SK-N-SH treated with all-trans-retinoic acid at 6 μM for 48 hours (cell line): ENCODE results near the gene ZFAND3.

Experiments
- ATAC-seq: fragments of 200-7000 bp; cut with Tn5 transposase; 3 replicates; pipeline ENCODE4 v1.9.1; 2020; ENCODE audit warnings: mild to moderate bottlenecking, moderate library complexity
- ARNTL ChIP-seq: fragments of 450-650 bp; formaldehyde crosslinking; IDR thresholded peaks from 2 replicates; pipeline ENCODE4 v1.5.0; 2020; ENCODE audit warnings: low read depth, mild to moderate bottlenecking, moderate library complexity, borderline replicate concordance
- BACH2 ChIP-seq: fragments of 250-450 bp; sonication (Bioruptor Pico); IDR thresholded peaks from 2 replicates; pipeline ENCODE4 v1.9.0; 2021; ENCODE audit warnings: mild to moderate bottlenecking, borderline replicate concordance
- CREB5 ChIP-seq: fragments of 250-450 bp; sonication (Bioruptor Pico); IDR thresholded peaks from 2 replicates; pipeline ENCODE4 v1.5.1; 2020; ENCODE audit warnings: low read depth, mild to moderate bottlenecking, moderate library complexity
- CSDC2 ChIP-seq: fragments of 250-450 bp; sonication (Bioruptor Pico); IDR thresholded peaks from 2 replicates; pipeline ENCODE4 v1.5.0; 2020; ENCODE audit warnings: mild to moderate bottlenecking, moderate library complexity
- CSRNP3 ChIP-seq: fragments of 250-450 bp; sonication (Bioruptor Pico); IDR thresholded peaks from 2 replicates; pipeline ENCODE4 v1.5.1; 2021; ENCODE audit warnings: mild to moderate bottlenecking, moderate library complexity
- ESRRG ChIP-seq: fragments of 250-450 bp; sonication (Bioruptor Pico); IDR thresholded peaks from 2 replicates; pipeline ENCODE4 v1.6.1; 2021; ENCODE audit warnings: mild to moderate bottlenecking
- GLIS3 ChIP-seq: fragments of 250-450 bp; sonication (Bioruptor Pico); IDR thresholded peaks from 2 replicates; pipeline ENCODE4 v1.5.0; 2020; ENCODE audit warnings: mild to moderate bottlenecking, moderate library complexity
- ISL1 ChIP-seq: fragments of 250-450 bp; sonication (Bioruptor Pico); IDR thresholded peaks from 2 replicates; pipeline ENCODE4 v2.1.2; 2022; ENCODE audit warnings: mild to moderate bottlenecking, moderate library complexity
- OSR1 ChIP-seq: fragments of 250-450 bp; sonication (Bioruptor Pico); IDR thresholded peaks from 2 replicates; pipeline ENCODE4 v1.8.0; 2022; ENCODE audit warnings: moderate library complexity, mild to moderate bottlenecking, inconsistent platforms
- PPARA ChIP-seq: fragments of 250-450 bp; sonication (Bioruptor Pico); IDR thresholded peaks from 2 replicates; pipeline ENCODE4 v1.5.0; 2020; ENCODE audit warnings: mild to moderate bottlenecking, borderline replicate concordance
- RARB ChIP-seq: fragments of 250-450 bp; sonication (Bioruptor Pico); IDR thresholded peaks from 2 replicates; pipeline ENCODE4 v1.8.0; 2021; ENCODE audit warnings: mild to moderate bottlenecking, moderate library complexity
- SNAI2 ChIP-seq: fragments of 250-450 bp; sonication (Bioruptor Pico); IDR thresholded peaks from 2 replicates; pipeline ENCODE4 v1.5.0; 2020; ENCODE audit warnings: mild to moderate bottlenecking, moderate library complexity
- TCF4 ChIP-seq: fragments of 250-450 bp; sonication (Bioruptor Pico); IDR thresholded peaks from 2 replicates; pipeline ENCODE4 v1.8.0; 2021; ENCODE audit warnings: mild to moderate bottlenecking, moderate library complexity, borderline replicate concordance
- TOX ChIP-seq: fragments of 250-450 bp; sonication (Bioruptor Pico); IDR thresholded peaks from 2 replicates; pipeline ENCODE4 v1.8.0; 2021; ENCODE audit warnings: mild to moderate bottlenecking, moderate library complexity, borderline replicate concordance
- TSHZ2 ChIP-seq: fragments of 250-450 bp; sonication (Bioruptor Pico); IDR thresholded peaks from 2 replicates; pipeline ENCODE4 v1.5.0; 2020; ENCODE audit warnings: mild to moderate bottlenecking, moderate library complexity
- ZC3H10 ChIP-seq: fragments of 250-450 bp; sonication (Bioruptor Pico); IDR thresholded peaks from 2 replicates; pipeline ENCODE4 v1.5.1; 2021; ENCODE audit warnings: mild to moderate bottlenecking, moderate library complexity
- ZFP3 ChIP-seq: fragments of 250-450 bp; sonication (Bioruptor Pico); IDR thresholded peaks from 2 replicates; pipeline ENCODE4 v1.5.0; 2020; ENCODE audit warnings: mild to moderate bottlenecking, moderate library complexity
- ZFP30 ChIP-seq: fragments of 450-650 bp; formaldehyde crosslinking; IDR thresholded peaks from 2 replicates; pipeline ENCODE4 v1.5.0; 2022; ENCODE audit warnings: mild to moderate bottlenecking, moderate library complexity
- ZNF565 ChIP-seq: fragments of 450-650 bp; formaldehyde crosslinking; conservative IDR thresholded peaks from 2 replicates; pipeline ENCODE4 v1.5.0; 2020; ENCODE audit warnings: low read depth, mild to moderate bottlenecking, moderate library complexity
- ZNF70 ChIP-seq: fragments of 450-650 bp; formaldehyde crosslinking; IDR thresholded peaks from 2 replicates; pipeline ENCODE4 v1.5.0; 2020; ENCODE audit warnings: mild to moderate bottlenecking, moderate library complexity
- TF ChIP-seq, protein P1 (sequence below): fragments of 250-450 bp; sonication (Bioruptor Pico); IDR thresholded peaks from 2 replicates; pipeline ENCODE4 v1.8.0; 2020; ENCODE audit warnings: mild to moderate bottlenecking, moderate library complexity, borderline replicate concordance
- TF ChIP-seq, protein P2 (sequence below): fragments of 250-450 bp; sonication (Bioruptor Pico); IDR thresholded peaks from 2 replicates; pipeline ENCODE4 v1.8.0; 2021; ENCODE audit warnings: low read depth, mild to moderate bottlenecking, moderate library complexity, borderline replicate concordance

Gene ZFAND3

GRCh38 chr6:38138374-38138773 lies 318.8 kb downstream of the ZFAND3 start:
- ATAC-seq, result no peak
- no peak for TF ChIP-seq ESRRG (CRISPR knock-in tag)
- no peak for TF ChIP-seq TCF4
- no peak for TF ChIP-seq ISL1
- no peak for TF ChIP-seq CREB5 (CRISPR knock-in tag)
- TF ChIP-seq TSHZ2 (CRISPR knock-in tag), result no peak
- TF ChIP-seq BACH2 (CRISPR knock-in tag), result no peak
- TF ChIP-seq GLIS3 (CRISPR knock-in tag), result no peak
- TF ChIP-seq OSR1, result no peak
- TF ChIP-seq TOX, result no peak
- no peak for TF ChIP-seq CSDC2 (CRISPR knock-in tag)
- TF ChIP-seq ZFP3 (CRISPR knock-in tag), result no peak
- TF ChIP-seq, all 23 proteins: peak for 0

GRCh38 chr6:38141085-38141484 lies 321.6 kb downstream of the ZFAND3 start:
- ATAC-seq, result no peak
- no peak for TF ChIP-seq RARB (CRISPR knock-in tag)
- TF ChIP-seq, protein P1, sequence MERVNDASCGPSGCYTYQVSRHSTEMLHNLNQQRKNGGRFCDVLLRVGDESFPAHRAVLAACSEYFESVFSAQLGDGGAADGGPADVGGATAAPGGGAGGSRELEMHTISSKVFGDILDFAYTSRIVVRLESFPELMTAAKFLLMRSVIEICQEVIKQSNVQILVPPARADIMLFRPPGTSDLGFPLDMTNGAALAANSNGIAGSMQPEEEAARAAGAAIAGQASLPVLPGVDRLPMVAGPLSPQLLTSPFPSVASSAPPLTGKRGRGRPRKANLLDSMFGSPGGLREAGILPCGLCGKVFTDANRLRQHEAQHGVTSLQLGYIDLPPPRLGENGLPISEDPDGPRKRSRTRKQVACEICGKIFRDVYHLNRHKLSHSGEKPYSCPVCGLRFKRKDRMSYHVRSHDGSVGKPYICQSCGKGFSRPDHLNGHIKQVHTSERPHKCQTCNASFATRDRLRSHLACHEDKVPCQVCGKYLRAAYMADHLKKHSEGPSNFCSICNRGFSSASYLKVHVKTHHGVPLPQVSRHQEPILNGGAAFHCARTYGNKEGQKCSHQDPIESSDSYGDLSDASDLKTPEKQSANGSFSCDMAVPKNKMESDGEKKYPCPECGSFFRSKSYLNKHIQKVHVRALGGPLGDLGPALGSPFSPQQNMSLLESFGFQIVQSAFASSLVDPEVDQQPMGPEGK (CRISPR knock-in tag), result no peak
- no peak for TF ChIP-seq ZFP30
- no peak for TF ChIP-seq CSDC2 (CRISPR knock-in tag)
- TF ChIP-seq ARNTL (CRISPR knock-in tag), result no peak
- TF ChIP-seq ISL1, result no peak
- TF ChIP-seq ZC3H10, result no peak
- TF ChIP-seq GLIS3 (CRISPR knock-in tag), result no peak
- TF ChIP-seq, all 23 proteins: peak for 0

DNA sequence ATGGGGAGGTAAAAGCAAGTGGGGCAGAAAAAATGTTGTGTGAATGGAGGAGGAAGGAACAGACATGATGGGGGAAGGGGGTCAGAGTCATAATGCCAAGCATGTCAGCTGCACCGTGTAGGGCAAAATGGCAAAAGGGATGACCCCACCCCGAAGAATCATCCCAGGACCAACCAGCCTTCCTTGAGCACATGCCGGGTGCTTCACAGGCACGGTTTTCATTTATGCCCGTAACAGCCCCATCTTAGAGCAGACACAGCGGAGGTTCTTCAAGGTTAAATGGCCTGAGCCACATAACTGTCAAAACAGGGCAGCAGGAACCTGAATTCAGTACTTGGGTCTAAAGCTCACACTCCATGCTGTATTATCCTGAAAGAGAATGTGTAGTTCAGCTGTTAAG lies 322.2 kb downstream of the ZFAND3 start:
- no peak for TF ChIP-seq TCF4
- TF ChIP-seq, protein P2, sequence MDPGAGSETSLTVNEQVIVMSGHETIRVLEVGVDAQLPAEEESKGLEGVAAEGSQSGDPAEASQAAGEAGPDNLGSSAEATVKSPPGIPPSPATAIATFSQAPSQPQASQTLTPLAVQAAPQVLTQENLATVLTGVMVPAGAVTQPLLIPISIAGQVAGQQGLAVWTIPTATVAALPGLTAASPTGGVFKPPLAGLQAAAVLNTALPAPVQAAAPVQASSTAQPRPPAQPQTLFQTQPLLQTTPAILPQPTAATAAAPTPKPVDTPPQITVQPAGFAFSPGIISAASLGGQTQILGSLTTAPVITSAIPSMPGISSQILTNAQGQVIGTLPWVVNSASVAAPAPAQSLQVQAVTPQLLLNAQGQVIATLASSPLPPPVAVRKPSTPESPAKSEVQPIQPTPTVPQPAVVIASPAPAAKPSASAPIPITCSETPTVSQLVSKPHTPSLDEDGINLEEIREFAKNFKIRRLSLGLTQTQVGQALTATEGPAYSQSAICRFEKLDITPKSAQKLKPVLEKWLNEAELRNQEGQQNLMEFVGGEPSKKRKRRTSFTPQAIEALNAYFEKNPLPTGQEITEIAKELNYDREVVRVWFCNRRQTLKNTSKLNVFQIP (CRISPR knock-in tag), result no peak
- TF ChIP-seq OSR1, result no peak
- TF ChIP-seq ZC3H10, result no peak
- TF ChIP-seq SNAI2, result no peak
- TF ChIP-seq TSHZ2 (CRISPR knock-in tag), result no peak
- no peak for TF ChIP-seq CSRNP3 (CRISPR knock-in tag)
- TF ChIP-seq PPARA (CRISPR knock-in tag), result no peak
- TF ChIP-seq ZFP30, result no peak
- TF ChIP-seq CREB5 (CRISPR knock-in tag), result no peak
- no peak for TF ChIP-seq BACH2 (CRISPR knock-in tag)
- no peak for TF ChIP-seq RARB (CRISPR knock-in tag)
- no peak for TF ChIP-seq ZNF565 (CRISPR knock-in tag)
- no peak for TF ChIP-seq ARNTL (CRISPR knock-in tag)
- no peak for TF ChIP-seq ZNF70 (CRISPR knock-in tag)
- ATAC-seq, result no peak
